SU-DHL-6 (cell line): Measurements from ENCODE around the gene BCAS4.

ENCODE experiments used
- H2AFZ ChIP-seq: fragments of 200-600 bp; sonication (generic); 2 replicates; pipeline ENCODE4 v1.6.1; 2014; ENCODE audit warnings: low read depth, mild to moderate bottlenecking, moderate library complexity, mixed read lengths, antibody characterized with exemption, low read length; ENCODE audit not compliant: severe bottlenecking
- H3F3A ChIP-seq: fragments of 200-600 bp; shearing (Covaris generic); 2 replicates; pipeline ENCODE4 v1.6.0; 2016; ENCODE audit warnings: antibody characterized with exemption, mild to moderate bottlenecking; ENCODE audit not compliant: insufficient read depth
- H3K27ac ChIP-seq: fragments of 200-600 bp; sonication (generic); 2 replicates; pipeline ENCODE4 v1.5.1; 2016; ENCODE audit warnings: low read depth, mild to moderate bottlenecking, low read length, moderate library complexity, mixed read lengths
- H3K27me3 ChIP-seq: fragments of 200-600 bp; sonication (generic), shearing (Covaris generic); 2 replicates; pipeline ENCODE4 v1.6.0; 2014; ENCODE audit warnings: mild to moderate bottlenecking, low read length
- H3K36me3 ChIP-seq: fragments of 200-600 bp; sonication (generic); 2 replicates; pipeline ENCODE4 v1.6.1; 2014; ENCODE audit warnings: mild to moderate bottlenecking, low read length, mixed read lengths
- H3K4me2 ChIP-seq: fragments of 300-600, 200-600 bp; shearing (Covaris generic), sonication (generic); 2 replicates; pipeline ENCODE4 v1.6.0; 2014; ENCODE audit warnings: low read length, low read depth, mild to moderate bottlenecking; ENCODE audit not compliant: poor library complexity, severe bottlenecking
- H3K4me3 ChIP-seq: fragments of 200-600 bp; sonication (generic); 2 replicates; pipeline ENCODE4 v1.5.1; 2014; ENCODE audit warnings: antibody characterized with exemption, low read length, mild to moderate bottlenecking, mixed read lengths; ENCODE audit not compliant: insufficient read depth, poor library complexity, severe bottlenecking
- H3K79me2 ChIP-seq: fragments of 200-600 bp; sonication (generic); 2 replicates; pipeline ENCODE4 v1.6.1; 2014; ENCODE audit warnings: mild to moderate bottlenecking, low read length, moderate library complexity; ENCODE audit not compliant: insufficient read depth
- H3K9ac ChIP-seq: fragments of 200-600 bp; sonication (generic); 2 replicates; pipeline ENCODE4 v1.7.0; 2014; ENCODE audit warnings: mild to moderate bottlenecking, low read length
- H3K9me2 ChIP-seq: fragments of 200-600 bp; sonication (generic); replicated peaks from 2 replicates; pipeline ENCODE4 v1.6.1; 2014; ENCODE audit warnings: low read length; ENCODE audit not compliant: insufficient read depth
- H3K9me3 ChIP-seq: fragments of 200-600 bp; sonication (generic); 2 replicates; pipeline ENCODE4 v1.6.1; 2014; ENCODE audit warnings: low read length, mixed read lengths; ENCODE audit not compliant: insufficient read depth
- H4K20me1 ChIP-seq: fragments of 200-600 bp; sonication (generic); 2 replicates; pipeline ENCODE4 v1.6.1; 2014; ENCODE audit warnings: low read depth, mild to moderate bottlenecking, antibody characterized with exemption, low read length, moderate library complexity, mixed read lengths
- EZH2phosphoT487 ChIP-seq: fragments of 200-600 bp; sonication (generic), shearing (Covaris generic); conservative IDR thresholded peaks from 2 replicates; pipeline ENCODE4 v1.6.1; 2018; ENCODE audit warnings: mild to moderate bottlenecking, antibody characterized with exemption, low read length, moderate library complexity, mixed read lengths
- TF ChIP-seq, protein P1 (sequence below): fragments of 200-600 bp; sonication (generic); IDR thresholded peaks from one replicate; pipeline ENCODE4 v1.5.1; 2017; ENCODE audit warnings: antibody characterized with exemption, mild to moderate bottlenecking, low read length, moderate library complexity; ENCODE audit not compliant: insufficient read depth, poor library complexity, severe bottlenecking

Gene BCAS4

DNA sequence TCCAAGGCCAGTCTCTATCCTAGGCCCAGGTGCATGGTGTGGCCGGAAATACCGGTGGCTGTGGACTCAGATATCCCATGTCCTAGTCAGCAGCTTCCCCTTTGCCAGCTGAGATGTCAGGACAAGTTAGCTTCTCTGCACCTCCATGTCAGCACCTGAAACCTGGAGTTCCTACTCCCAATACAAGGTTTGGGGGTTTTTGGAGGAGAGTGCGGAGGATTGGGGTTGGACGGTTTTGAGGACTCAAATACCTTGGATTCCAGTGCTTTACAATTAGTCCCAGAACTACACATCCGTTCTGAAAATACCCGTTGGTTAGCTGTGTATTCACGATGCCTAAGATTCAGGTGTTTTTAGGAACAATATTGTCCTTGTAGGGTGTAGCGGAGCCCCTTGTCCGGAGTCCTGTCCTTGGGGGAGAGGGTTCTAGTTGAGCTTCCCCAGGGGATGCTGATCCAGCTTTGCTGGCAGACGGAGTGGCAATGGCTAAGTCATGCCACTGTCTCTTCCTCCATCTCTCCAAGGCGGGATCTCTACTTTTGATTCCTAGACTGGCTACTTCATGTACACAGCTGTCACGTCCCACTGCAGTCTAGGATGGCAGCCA, 91.4 kb downstream of the BCAS4 start:
- Histone ChIP-seq H3K36me3 (peaks cover 4% of the 10 kb centered on the region; the same call in 1 of the 2 replicates), H3K27ac (no peak overlapping the region), H3K4me2 (no peak overlapping the region), H3K4me3 (no peak overlapping the region), H3K9me3 (no peaks in the 10 kb centered on the region), H3K9me2 (no peaks in the 10 kb centered on the region), H4K20me1 (no peaks in the 10 kb centered on the region), H3K79me2 (no peaks in the 10 kb centered on the region), H3K27me3 (no peaks in the 10 kb centered on the region), H3K9ac (no peak overlapping the region), H2AFZ (no peak overlapping the region), H3F3A (peaks cover 43% of the 10 kb centered on the region)
- no peak for TF ChIP-seq EZH2phosphoT487
- TF ChIP-seq, protein P1, sequence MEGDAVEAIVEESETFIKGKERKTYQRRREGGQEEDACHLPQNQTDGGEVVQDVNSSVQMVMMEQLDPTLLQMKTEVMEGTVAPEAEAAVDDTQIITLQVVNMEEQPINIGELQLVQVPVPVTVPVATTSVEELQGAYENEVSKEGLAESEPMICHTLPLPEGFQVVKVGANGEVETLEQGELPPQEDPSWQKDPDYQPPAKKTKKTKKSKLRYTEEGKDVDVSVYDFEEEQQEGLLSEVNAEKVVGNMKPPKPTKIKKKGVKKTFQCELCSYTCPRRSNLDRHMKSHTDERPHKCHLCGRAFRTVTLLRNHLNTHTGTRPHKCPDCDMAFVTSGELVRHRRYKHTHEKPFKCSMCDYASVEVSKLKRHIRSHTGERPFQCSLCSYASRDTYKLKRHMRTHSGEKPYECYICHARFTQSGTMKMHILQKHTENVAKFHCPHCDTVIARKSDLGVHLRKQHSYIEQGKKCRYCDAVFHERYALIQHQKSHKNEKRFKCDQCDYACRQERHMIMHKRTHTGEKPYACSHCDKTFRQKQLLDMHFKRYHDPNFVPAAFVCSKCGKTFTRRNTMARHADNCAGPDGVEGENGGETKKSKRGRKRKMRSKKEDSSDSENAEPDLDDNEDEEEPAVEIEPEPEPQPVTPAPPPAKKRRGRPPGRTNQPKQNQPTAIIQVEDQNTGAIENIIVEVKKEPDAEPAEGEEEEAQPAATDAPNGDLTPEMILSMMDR: no peak

DNA sequence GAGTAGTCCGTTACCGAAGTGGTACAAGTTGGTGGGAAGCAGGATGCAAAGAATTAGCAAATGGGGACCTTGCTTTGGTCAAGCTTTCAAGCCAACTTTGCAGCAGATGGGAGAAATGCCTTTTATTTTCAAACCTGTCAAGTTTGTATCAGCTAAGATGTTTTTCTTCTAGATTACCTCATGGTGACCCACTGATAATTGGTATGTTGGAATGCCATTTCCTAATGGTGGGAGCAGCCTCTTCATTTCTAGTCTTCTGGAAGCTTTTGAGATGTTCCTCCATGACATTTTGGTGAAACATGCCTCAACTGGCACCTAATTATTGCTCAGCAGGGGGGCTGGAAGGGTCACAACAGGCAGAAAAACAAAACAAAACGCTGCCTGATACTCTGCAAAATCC, 92.7 kb downstream of the BCAS4 start:
- Histone ChIP-seq H4K20me1 (no peaks in the 10 kb centered on the region), H3K36me3 (peaks cover 4% of the 10 kb centered on the region; the same call in 1 of the 2 replicates)

DNA sequence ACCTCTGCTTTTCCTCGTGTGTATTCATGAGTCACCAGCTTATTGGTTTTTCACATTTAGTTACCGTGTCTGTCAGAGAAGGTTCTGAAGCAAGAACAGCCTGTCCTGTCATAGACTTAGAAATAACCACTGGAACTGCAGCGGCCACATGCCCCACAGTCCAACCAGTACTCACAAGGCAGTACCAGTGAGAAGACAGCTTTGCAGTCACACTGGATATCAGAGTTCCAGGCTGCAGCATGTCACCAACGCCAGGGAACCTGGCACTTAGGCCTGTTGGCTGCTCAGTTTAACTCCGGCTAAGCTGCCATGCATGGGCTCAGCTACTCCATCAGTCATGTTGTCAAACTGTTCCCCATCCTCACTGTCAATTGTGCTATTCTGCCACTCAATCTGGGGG, 96.3 kb downstream of the BCAS4 start:
- H3K79me2 ChIP-seq: peaks cover 2% of the 10 kb centered on the region; the same call in 1 of the 2 replicates
- H4K20me1 ChIP-seq: no peaks in the 10 kb centered on the region
- H3K27ac ChIP-seq: no peak overlapping the region
- H3F3A ChIP-seq: peaks cover 69% of the 10 kb centered on the region
- H3K4me3 ChIP-seq: no peak overlapping the region
- no peaks in the 10 kb centered on the region for H3K9me3 ChIP-seq
- H3K4me2 ChIP-seq: no peak overlapping the region
- H2AFZ ChIP-seq: no peak overlapping the region
- no peaks in the 10 kb centered on the region for H3K27me3 ChIP-seq
- H3K36me3 ChIP-seq: peaks cover 19% of the 10 kb centered on the region
- no peaks in the 10 kb centered on the region for H3K9me2 ChIP-seq
- TF ChIP-seq, protein P1: no peak
- no peak for TF ChIP-seq EZH2phosphoT487
- no peak overlapping the region for H3K9ac ChIP-seq

More for the DNA sequence above, 92.7 kb downstream of the BCAS4 start:
- Histone ChIP-seq H3K4me3 (no peak overlapping the region), H2AFZ (no peak overlapping the region), H3K4me2 (no peak overlapping the region), H3K9me2 (no peaks in the 10 kb centered on the region), H3K9ac (no peak overlapping the region), H3K27ac (no peak overlapping the region), H3F3A (peaks cover 51% of the 10 kb centered on the region), H3K79me2 (no peaks in the 10 kb centered on the region), H3K9me3 (no peaks in the 10 kb centered on the region), H3K27me3 (no peaks in the 10 kb centered on the region)
- TF ChIP-seq, protein P1: no peak
